Kidney epithelial cell (primary cell): ENCODE measurements around the gene CARD11. TPM values are rescaled to one million over a fixed set of nuclear protein-coding genes. Genes with fewer than 3 reads are reported as not detected.

Experiments
- DNase-seq: peaks from one replicate; pipeline ENCODE4 v3.0.0-alpha.2; 2010; ENCODE audit warnings: low read depth
- H3K27me3 ChIP-seq: 2 replicates; pipeline ENCODE4 v1.6.0; 2011; ENCODE audit warnings: low read length; ENCODE audit not compliant: control insufficient read depth, insufficient read depth
- H3K36me3 ChIP-seq: 2 replicates; pipeline ENCODE4 v1.5.1; 2011; ENCODE audit warnings: low read length; ENCODE audit not compliant: control insufficient read depth, insufficient read depth
- H3K4me3 ChIP-seq: 2 replicates; pipeline ENCODE4 v1.5.1; 2011; ENCODE audit warnings: low read depth, mild to moderate bottlenecking, control low read depth, low read length
- CTCF ChIP-seq: IDR thresholded peaks from 2 replicates; pipeline ENCODE4 v1.5.1; 2011; ENCODE audit warnings: mild to moderate bottlenecking, moderate library complexity, low read length, control low read depth, inconsistent platforms; ENCODE audit not compliant: insufficient read depth, poor library complexity, severe bottlenecking
- total RNA-seq: library from RNA; depleted of rRNA; stranded (reverse); fragments of >200 nt; gene quantifications from 2 replicates; pipeline ENCODE4 v1.2.3, GENCODE V29; 2015

The CARD11 gene
- total RNA-seq, 1 donor from 2014 or later: 31.0 TPM

- no peaks in the 10 kb centered on the region for H3K36me3 ChIP-seq
- H3K4me3 ChIP-seq: no peak overlapping the region
- no peak for DNase-seq
- no peaks in the 10 kb centered on the region for H3K27me3 ChIP-seq
- no peak for TF ChIP-seq CTCF
Measured at GRCh38 chr7:2859952-2860351, 183.7 kb downstream of the CARD11 start.

- Histone ChIP-seq H3K4me3 (no peak overlapping the region), H3K27me3 (no peaks in the 10 kb centered on the region), H3K36me3 (no peaks in the 10 kb centered on the region)
- no peak for DNase-seq
- no peak for TF ChIP-seq CTCF
Measured at GRCh38 chr7:2858621-2859020, 185.0 kb downstream of the CARD11 start.

- no peaks in the 10 kb centered on the region for H3K36me3 ChIP-seq
- H3K27me3 ChIP-seq: no peaks in the 10 kb centered on the region
- no peak for DNase-seq
- H3K4me3 ChIP-seq: no peak overlapping the region
- TF ChIP-seq CTCF: no peak
Measured at GRCh38 chr7:2856388-2857169, 187.1 kb downstream of the CARD11 start.

Other genes starting within 250 kb of the CARD11 start
- gene GNA12, start 199.6 kb downstream of the CARD11 start, total RNA-seq: 40.7 and 50.5 TPM in 2 replicates